Measurements from ENCODE around the gene TAS1R3. TPM values are rescaled to one million over a fixed set of nuclear protein-coding genes. Genes with fewer than 3 reads are reported as not detected.
A peak's percentile ranks its signal among the peaks of the same experiment; 100 is the strongest.

The TAS1R3 gene
- total RNA-seq, 1 experiment from 2014 or later = 0.31 TPM

- Histone ChIP-seq H3K4me1 (ENCODE audit: control insufficient read depth, insufficient read depth, low read length) (peaks cover 33% of the 10 kb centered on the region), H3K27me3 (ENCODE audit: control insufficient read depth, insufficient read depth, low read length) (no peaks in the 10 kb centered on the region), H3K27ac (ENCODE audit: low read length) (peak overlapping the region; percentile 3; the same call in 1 of the 2 replicates), H3K36me3 (ENCODE audit: control insufficient read depth, insufficient read depth, low read length) (no peaks in the 10 kb centered on the region; the same call in none of the 2 replicates), H3K9me3 (ENCODE audit: control insufficient read depth, insufficient read depth, low read depth, low read length) (no peaks in the 10 kb centered on the region), H3K4me3 (ENCODE audit: low read depth in 2 of 2, low read length in 2 of 2) (no peak overlapping the region)
- ATAC-seq (no peak), DNase-seq (ENCODE audit: low read depth, low spot score) (no peak)
- TF ChIP-seq, protein P1, sequence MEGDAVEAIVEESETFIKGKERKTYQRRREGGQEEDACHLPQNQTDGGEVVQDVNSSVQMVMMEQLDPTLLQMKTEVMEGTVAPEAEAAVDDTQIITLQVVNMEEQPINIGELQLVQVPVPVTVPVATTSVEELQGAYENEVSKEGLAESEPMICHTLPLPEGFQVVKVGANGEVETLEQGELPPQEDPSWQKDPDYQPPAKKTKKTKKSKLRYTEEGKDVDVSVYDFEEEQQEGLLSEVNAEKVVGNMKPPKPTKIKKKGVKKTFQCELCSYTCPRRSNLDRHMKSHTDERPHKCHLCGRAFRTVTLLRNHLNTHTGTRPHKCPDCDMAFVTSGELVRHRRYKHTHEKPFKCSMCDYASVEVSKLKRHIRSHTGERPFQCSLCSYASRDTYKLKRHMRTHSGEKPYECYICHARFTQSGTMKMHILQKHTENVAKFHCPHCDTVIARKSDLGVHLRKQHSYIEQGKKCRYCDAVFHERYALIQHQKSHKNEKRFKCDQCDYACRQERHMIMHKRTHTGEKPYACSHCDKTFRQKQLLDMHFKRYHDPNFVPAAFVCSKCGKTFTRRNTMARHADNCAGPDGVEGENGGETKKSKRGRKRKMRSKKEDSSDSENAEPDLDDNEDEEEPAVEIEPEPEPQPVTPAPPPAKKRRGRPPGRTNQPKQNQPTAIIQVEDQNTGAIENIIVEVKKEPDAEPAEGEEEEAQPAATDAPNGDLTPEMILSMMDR (IDR thresholded peaks at IDR 0.05) = no peak
- in situ Hi-C loops (cut with HindIII; ENCODE audit: low pct_unique_long_range_greater_than_20kb, low sequenced_read_pairs) = no loop called here
- intact Hi-C loops (cut with micrococcal nuclease; ENCODE audit: unreplicated experiment) = no loop called here
- BruUV-seq (replicated peaks) = TSS peak; percentile 83
- CTCF ChIA-PET = no interaction called here
- POLR2A ChIA-PET = interaction anchor here (0.6 kb wide), 1 partner anchor 316 kb away, joined by 3 read pairs; no protein-coding TSS in a partner anchor
These were observed 13.7 kb upstream of the TAS1R3 start for GRCh38 chr1:1317420-1317819.

GRCh38 chr1:1318131-1318652 lies 12.9 kb upstream of the TAS1R3 start:
- BruUV-seq (replicated peaks) = TSS peak; percentile 71
- TF ChIP-seq TCF7L2 (IDR thresholded peaks at IDR 0.05; ENCODE audit: low read depth, low read length) = no peak
- TF ChIP-seq POLR2AphosphoS5 (IDR thresholded peaks at IDR 0.05; ENCODE audit: low read depth, low read length) = peak; percentile 64; the same call in 1 of the 2 replicates
- no peak for TF ChIP-seq SIN3A (IDR thresholded peaks at IDR 0.05; ENCODE audit: borderline replicate concordance, insufficient read depth, low read depth, low read length)
- no peaks in the 10 kb centered on the region for H3K27me3 ChIP-seq (ENCODE audit: control insufficient read depth, insufficient read depth, low read length)
- intact Hi-C loops (cut with micrococcal nuclease; ENCODE audit: unreplicated experiment) (no loop called here), in situ Hi-C loops (cut with HindIII; ENCODE audit: low pct_unique_long_range_greater_than_20kb, low sequenced_read_pairs) (no loop called here)
- ChIA-PET POLR2A (no interaction called here), CTCF (no interaction called here)
- peaks cover 38% of the 10 kb centered on the region for H3K4me1 ChIP-seq (ENCODE audit: control insufficient read depth, insufficient read depth, low read length)
- H3K4me3 ChIP-seq (ENCODE audit: low read depth in 2 of 2, low read length in 2 of 2) = no peak overlapping the region
- ATAC-seq (peak; percentile 74), DNase-seq (ENCODE audit: low read depth, low spot score) (no peak)
- H3K9me3 ChIP-seq (ENCODE audit: control insufficient read depth, insufficient read depth, low read depth, low read length) = no peaks in the 10 kb centered on the region
- H3K27ac ChIP-seq (ENCODE audit: low read length) = peak overlapping the region; percentile 48
- no peaks in the 10 kb centered on the region; the same call in none of the 2 replicates for H3K36me3 ChIP-seq (ENCODE audit: control insufficient read depth, insufficient read depth, low read length)

- no peak for DNase-seq (ENCODE audit: low read depth, low spot score)
- H3K4me3 ChIP-seq (ENCODE audit: low read depth in 2 of 2, low read length in 2 of 2) = no peak overlapping the region
- H3K4me1 ChIP-seq (ENCODE audit: control insufficient read depth, insufficient read depth, low read length) = peaks cover 38% of the 10 kb centered on the region
- H3K36me3 ChIP-seq (ENCODE audit: control insufficient read depth, insufficient read depth, low read length) = no peaks in the 10 kb centered on the region; the same call in 1 of the 2 replicates
- intact Hi-C loops (cut with micrococcal nuclease; ENCODE audit: unreplicated experiment) (no loop called here), in situ Hi-C loops (cut with HindIII; ENCODE audit: low pct_unique_long_range_greater_than_20kb, low sequenced_read_pairs) (no loop called here)
- TF ChIP-seq SIN3A (IDR thresholded peaks at IDR 0.05; ENCODE audit: borderline replicate concordance, insufficient read depth, low read depth, low read length) (no peak), POLR2AphosphoS5 (IDR thresholded peaks at IDR 0.05; ENCODE audit: low read depth, low read length) (no peak), TCF7L2 (IDR thresholded peaks at IDR 0.05; ENCODE audit: low read depth, low read length) (no peak)
- TF ChIP-seq, protein P2, sequence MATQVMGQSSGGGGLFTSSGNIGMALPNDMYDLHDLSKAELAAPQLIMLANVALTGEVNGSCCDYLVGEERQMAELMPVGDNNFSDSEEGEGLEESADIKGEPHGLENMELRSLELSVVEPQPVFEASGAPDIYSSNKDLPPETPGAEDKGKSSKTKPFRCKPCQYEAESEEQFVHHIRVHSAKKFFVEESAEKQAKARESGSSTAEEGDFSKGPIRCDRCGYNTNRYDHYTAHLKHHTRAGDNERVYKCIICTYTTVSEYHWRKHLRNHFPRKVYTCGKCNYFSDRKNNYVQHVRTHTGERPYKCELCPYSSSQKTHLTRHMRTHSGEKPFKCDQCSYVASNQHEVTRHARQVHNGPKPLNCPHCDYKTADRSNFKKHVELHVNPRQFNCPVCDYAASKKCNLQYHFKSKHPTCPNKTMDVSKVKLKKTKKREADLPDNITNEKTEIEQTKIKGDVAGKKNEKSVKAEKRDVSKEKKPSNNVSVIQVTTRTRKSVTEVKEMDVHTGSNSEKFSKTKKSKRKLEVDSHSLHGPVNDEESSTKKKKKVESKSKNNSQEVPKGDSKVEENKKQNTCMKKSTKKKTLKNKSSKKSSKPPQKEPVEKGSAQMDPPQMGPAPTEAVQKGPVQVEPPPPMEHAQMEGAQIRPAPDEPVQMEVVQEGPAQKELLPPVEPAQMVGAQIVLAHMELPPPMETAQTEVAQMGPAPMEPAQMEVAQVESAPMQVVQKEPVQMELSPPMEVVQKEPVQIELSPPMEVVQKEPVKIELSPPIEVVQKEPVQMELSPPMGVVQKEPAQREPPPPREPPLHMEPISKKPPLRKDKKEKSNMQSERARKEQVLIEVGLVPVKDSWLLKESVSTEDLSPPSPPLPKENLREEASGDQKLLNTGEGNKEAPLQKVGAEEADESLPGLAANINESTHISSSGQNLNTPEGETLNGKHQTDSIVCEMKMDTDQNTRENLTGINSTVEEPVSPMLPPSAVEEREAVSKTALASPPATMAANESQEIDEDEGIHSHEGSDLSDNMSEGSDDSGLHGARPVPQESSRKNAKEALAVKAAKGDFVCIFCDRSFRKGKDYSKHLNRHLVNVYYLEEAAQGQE (IDR thresholded peaks at IDR 0.05; ENCODE audit: insufficient read depth in 1 of 2, low read depth in 2 of 2, low read length in 1 of 2) = no peak
- TF ChIP-seq, protein P1 (IDR thresholded peaks at IDR 0.05) = no peak
- H3K27ac ChIP-seq (ENCODE audit: low read length) = peak overlapping the region; percentile 34
- ChIA-PET POLR2A (no interaction called here), CTCF (no interaction called here)
- no TSS peak for BruUV-seq (replicated peaks)
- no peaks in the 10 kb centered on the region for H3K27me3 ChIP-seq (ENCODE audit: control insufficient read depth, insufficient read depth, low read length)
- no peak for ATAC-seq
- no peaks in the 10 kb centered on the region for H3K9me3 ChIP-seq (ENCODE audit: control insufficient read depth, insufficient read depth, low read depth, low read length)
These were observed 12.1 kb upstream of the TAS1R3 start for GRCh38 chr1:1318777-1319645.
